Measurements from ENCODE around the gene YIPF5.

The YIPF5 gene

DNA sequence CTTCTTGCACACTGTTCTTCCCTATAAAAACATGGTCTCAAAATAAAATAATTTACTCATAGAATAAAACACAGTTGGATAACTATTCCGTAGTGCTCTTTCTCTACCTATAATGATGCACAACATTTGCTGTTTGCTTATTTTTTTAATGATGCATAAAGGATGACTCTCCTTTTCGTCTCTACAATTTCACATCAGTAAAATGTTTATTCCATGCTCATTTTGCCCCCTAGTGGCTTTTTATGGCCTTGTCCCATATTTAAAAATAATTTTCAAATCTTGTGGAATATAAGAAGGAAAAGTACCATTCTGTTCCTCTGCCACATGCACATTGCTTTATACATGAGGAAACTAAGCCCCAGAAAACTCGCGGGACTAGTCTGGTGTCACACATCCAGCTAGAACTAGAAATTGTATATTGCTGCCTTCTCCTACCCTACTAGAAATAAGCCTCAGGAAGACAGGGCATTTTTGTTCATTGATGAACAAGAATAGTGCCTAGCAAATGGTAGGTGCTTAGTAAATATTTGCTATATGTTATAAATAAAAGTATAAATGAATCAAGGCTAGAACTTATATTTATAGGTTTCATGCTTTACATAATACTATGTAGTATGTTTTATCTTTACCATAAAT lies 12.9 kb upstream of the YIPF5 start:
- DNase-seq: no peak

DNA sequence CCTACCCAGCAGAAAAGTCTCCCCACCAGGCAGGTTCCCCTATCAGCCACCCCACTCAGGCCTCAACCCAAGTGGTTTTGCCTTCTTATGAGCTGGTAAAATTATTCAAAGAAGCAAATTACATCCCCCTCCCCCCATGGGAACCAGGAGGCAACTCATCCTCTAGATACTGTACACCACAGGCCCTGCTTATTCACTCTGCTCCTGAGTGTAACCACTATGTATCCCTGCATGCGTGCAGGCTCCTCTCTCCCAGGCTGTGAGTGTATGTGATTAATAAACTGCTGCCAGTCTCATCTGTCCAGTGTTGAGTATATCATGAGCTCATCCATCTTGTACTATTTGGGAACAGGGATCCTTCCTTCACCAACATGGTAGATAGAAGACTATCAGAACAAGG lies 8.8 kb upstream of the YIPF5 start:
- no peak for DNase-seq

DNA sequence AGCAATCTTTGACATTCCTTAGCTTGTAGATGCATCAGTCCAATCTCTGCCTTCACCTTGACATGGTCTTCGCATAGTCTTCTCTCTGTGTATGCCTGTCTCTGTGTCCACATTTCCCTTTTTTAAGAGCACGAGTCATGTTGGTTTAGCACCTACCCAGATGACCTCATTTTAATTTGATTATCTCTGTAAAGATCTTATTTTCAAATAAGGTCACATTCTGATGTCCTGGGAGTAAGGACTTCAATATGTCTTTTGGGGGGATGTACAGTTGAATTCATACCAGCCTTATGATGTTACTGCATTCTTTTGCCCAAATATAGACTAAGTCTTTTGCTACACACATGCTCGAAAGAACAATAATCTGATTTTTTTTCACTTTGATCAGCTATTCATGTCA lies 7.1 kb upstream of the YIPF5 start:
- no peak for DNase-seq

DNA sequence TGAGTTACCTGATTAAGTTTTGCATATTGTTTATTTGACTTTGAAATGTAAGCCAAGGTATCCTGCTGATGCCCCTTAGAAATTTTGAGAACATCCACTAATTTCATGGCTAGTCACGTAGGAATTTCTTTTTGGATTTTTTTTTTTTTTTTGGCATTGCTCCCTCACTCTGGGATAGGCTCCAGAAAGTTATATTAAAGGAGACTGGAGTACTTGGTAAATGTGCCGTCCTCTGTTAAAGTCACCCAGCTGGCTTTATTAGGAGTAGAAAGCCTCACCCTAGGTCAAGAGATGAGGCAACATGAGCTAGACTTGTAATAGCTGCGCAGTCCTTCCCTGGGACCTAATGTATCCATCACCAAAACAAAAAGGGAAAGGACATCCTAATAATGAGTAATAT lies 3.3 kb upstream of the YIPF5 start:
- no peak for DNase-seq

DNA sequence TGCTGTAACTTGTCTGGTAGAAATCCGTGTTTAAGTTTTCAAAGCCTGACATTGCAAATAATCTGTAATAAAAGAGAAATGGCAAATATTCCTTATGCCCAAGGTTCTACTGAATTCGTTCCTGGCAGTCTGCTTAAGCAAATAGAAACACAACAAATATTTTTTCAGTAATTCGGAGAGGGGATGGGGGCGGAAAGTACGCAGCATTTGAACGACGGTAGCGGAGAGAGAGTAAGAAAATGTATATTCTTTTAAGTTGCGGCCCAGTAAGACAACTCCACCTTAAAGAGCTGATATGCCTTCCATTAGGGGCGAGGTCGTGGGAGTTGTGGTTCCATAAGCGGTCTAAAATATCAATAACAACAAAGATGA lies 569 bp downstream of the YIPF5 start:
- no peak for DNase-seq

DNA sequence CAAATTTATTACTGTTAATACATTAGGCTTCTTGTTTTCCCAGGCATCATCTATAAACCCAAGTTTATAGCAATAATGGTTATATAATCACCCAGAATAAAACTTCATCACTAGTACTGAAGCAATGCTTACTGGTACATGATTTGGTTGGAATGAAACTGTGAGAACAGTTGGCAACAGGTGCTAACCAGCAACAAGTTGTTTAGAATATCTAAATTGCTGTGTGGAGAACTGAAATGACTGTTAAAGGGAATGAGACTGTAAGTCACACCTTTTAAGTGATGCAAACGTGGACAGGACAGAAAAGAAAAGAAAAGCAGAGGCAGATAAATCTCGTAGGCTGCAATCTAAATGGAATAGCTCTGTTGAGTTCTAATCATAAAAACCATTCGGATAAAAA lies 2.5 kb downstream of the YIPF5 start:
- no peak for DNase-seq

DNA sequence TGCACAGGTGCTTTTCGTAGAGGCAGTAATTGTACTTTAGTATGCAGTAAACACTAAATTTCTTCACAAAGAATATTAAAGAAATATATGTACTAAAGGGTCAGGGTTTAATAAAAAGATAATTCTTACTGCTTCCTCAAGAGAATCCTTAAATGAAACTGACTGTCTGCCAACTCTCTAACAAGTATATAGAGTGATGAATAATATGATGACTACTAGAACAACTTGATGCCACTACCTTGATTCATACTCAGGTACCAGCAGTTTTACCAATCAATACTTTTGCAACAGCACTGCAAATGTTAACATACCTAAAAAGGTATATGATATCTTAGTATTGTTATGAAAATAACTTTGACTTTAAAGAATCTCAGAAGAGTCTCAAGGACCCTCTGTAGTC lies 3.8 kb downstream of the YIPF5 start:
- DNase-seq: no peak

DNA sequence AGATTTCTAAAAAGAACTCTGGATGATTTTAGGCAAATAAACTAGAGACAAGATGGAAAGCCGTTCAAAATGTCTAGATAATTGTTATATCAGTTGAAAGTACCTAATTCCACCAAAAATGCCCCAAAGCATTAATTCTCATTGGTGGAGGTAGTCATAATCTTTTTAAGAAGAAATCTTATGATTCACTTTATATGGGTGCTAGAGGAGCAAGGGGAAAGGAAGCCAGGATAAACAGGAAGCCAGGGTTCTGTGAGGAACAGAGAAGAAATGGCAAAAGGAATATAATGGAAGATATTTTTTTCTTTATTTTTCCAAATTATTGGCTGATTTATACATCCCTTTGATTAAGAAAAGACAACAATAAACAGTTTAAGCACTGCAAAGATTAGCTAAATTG lies 7.8 kb downstream of the YIPF5 start:
- no peak for DNase-seq

DNA sequence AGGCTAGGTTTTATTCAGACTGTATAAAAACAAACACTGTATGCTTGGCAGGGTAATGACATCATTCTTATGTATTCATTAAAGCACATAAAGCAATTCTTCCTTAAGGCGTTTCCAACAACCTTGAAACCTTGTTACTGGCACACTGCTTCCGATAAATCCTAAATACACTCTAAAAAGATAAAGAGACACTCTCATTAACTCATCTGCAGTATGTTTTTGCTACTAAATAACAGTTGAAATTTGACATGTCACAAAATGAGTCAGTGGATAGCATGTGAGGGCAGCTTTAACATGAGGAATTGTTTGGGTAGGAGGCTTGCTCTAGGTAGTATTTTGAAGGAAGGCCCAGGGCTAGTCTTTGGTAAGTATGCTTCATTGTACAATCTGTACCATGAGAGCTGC lies 13.7 kb downstream of the YIPF5 start:
- DNase-seq: no peak

DNA sequence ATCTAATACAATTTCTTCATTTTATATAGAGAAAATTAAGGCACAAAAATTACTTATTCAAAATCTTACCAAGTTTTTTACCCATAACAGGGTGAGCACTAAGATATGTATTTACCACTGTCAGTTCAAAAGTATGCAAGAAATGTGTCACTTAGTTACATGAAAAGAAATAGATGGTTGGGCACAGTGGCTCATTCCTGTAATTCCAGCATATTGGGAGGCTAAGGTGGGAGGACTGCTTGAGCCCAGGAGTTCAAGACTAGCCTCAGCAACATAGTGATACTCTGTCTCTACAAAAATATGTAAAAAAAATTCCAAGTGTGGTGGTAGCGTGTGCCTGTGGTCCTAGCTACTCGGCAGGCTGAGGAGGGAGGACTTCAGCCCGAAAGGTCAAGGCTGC lies 19.4 kb downstream of the YIPF5 start:
- no peak for DNase-seq

DNA sequence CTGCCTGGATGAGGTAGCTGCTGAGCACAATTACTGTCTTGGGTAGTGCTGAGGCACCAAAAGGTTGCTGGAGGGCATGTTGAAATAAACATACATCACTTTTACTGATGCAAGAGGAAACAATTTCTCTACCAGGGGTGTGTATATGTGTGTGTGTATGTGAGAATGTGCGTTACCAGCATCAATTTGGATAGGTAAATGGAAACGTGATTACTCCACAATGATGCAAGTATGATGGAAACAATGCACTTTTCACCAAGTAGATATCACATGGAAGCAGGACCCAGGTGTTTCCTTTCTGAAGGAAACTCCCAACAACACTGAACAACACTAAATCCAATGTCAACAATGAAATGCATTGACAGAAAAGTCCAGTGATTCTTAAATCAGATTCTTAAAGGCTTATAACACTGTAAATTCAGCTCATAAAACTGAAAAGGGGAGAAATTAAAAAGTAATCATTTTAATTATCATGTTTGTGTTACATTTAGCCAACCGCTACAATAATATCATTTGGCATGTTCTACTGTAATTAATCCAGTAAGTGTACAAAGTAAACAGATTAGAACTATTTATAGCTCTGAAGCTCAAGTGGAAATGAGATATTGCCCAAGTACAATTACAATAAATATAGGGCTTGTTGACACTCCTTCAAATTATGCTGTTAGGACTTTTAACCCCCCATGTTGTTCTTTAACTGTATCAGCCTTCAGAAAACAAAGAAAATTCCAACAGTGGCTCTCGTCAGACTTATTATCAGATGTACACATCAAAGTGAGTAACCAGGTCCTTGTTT lies 25.3 kb downstream of the YIPF5 start:
- no peak for DNase-seq

DNA sequence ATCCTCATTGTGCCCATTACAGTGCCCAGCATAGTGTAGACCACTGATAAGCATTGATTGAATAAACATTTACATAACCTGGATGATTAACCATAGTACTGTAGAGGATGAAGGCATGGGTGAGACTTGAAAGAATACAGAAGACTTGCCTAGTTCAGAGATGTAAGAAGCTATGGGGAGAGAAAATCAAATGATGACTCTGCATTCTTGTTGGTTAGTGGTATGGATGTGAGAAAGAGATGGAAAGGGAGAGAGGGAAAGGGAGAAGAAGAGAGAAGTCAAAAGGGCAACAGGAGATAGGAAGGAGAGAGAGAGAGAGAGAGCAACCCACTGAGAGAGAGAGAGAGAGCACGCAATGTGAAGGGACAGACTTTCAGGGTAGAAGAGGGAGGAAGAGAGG lies 26.8 kb downstream of the YIPF5 start:
- DNase-seq: no peak

DNA sequence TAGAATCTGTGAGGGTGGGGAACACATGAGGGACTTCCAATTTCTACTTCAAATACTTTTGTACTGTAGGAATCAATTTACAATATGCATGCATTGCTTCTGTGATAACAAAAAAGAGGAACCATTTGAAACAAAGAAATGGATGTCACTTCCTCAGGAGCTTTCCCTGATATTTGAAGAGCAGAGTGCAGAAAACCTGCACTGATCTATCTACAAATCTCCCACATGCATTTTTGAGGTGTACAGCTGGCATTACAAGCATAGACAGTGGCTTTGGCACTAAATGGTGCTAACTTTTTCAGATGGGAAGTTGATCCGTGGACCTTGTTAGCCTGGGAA lies 27.7 kb downstream of the YIPF5 start:
- DNase-seq: no peak

DNA sequence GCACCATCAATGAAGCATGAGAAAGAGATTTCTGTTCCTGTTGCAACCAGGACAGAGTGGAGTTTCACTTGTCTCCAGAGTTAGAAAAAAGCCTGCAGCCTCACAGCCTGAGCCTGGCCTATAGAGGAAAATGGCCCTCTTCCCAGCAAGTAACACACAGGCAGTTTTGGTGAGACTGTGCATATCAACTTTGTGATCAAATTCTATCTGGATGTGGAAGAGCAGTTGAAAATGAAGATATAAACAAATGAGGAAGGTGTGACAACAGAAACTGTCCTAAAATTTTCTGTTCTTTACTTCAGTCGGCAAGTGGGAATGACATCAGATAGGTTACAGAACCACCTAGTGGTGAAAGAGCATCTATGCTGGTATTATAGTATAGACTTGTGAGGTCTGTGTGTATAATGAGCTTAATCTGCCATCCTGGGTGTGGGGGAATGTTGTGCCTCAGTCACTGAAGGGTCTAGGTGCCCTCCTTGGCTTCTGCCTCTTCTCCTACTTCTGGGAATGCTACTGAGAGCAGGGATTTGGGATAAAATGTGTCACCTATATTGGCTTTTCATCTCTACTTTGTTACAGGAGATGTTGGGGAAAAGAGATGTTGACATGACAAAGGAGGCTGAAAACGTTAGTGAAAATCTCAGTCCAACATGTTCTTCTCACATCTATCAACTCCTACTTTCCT lies 28.2 kb downstream of the YIPF5 start:
- peak; percentile 53 for DNase-seq

DNA sequence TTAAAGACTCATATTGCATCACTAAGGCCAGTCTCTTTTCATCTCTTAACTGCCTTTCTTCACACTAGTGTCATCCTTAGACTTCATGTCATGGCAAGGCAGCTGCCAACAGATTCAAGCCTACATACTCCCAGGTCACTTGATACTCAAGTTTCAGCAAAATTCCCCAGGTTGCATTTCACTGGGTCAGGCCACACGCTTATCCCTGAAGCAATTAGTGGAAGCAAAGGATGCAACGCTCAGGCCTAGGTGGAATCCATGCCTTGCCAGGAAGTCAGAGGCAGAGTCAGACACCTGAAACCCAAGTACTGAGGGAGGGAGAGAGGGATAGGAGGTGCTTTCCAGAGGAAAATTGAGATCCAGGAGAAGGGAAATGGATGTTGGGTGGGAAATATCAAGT lies 28.9 kb downstream of the YIPF5 start:
- DNase-seq: no peak

DNA sequence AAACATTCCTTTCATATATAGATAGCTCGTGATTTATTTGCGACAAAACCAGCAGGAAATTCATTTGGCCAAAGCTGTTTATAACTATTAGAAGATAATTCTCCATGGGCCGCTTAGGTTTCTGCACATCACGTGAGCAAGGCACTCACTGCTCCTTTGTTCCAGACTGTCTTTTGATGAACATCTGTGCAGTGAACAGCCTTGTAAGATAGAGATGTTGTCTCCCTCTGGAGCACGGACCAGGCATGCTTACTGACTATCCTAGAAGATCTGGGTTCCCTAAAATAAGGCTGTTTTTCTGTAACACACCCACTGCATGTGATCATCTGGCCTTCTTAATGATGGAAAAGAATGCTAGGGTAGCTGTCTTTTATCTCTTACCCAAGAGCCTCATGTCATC lies 30.9 kb downstream of the YIPF5 start:
- DNase-seq: no peak

DNA sequence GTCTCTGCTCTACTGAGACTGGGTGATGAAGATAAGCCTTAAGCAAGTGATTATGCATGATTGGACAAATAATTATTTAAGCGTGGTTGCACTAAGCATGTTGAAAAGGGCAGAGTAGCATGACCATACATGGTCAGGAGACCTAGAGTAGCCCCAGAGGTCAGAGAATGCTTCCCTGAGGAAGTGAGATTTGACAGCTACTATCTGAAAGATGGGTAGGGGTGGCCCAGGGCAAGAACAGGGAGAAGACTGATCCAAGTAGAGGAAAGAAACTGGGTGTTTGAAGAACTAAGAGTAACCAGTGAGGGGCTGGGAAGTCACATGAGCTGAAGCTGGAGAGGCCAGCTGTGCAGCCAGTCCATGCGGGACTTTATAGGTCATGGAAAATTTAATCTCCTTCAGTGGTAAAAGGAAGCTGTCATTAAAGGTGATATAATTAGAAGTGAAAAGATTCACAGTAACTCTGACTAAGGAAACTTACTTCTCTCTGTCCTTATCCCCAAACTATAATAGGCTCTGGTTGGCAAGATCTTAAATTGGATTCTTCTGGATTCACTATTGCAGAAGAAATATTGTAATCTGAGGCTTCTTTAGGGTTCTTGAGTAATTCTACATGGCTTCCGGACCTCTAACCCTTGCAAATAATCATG lies 35.2 kb downstream of the YIPF5 start:
- DNase-seq: no peak

DNA sequence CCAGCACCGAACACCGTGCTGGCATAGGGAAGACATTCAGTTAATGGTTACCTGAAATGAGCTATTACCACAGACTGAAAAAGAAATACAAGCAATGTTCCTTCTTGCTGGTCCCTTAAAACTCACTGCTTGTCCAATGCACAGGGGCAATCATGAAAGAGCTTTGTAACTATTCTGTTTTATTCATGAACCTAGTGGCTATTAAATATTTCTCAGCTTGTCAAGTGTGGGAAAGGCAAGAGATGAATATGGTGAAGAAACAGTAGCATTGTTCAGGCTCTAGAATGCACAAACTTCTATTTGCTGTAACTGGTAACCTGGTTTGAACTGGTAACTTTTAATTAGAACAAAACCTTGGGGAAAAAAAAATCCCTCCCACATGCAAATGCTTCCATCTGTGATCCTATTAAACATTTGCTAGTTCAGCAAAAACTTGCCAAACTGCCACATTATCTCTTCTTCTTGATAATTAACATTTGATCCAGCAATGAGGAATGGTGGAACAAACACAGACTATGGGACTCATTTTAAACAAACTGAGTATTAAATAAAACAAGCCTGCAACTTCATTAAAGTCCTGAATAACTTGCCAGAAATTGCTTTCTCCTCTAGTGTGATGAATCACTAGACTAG lies 36.1 kb downstream of the YIPF5 start:
- no peak for DNase-seq

DNA sequence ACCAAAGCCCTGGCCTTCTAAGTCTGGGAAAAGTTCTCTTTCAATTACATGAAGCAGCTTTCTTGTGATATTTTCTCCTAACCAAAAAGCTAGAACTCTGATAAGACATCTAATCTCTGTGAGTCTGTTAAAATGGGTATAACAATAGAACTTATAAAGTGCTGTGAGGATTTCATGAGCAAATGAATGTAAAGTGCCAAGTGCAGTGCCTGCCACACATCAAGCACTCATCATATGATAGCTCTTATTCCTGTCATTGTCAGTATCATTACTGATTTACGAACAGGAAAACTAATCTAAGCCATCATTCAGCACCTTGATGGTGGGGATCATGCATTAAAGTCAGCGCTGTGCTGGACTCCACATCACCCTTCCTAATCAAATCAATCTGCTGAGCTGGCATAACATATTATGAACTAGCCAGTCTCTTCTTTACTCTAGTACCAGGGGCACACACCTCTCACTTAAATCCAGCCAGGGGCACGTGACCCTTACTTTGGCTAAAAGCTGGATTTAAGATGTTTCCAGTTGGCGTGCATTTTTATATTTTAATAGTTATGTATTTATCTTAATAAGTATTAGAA lies 37.3 kb downstream of the YIPF5 start:
- DNase-seq: no peak

DNA sequence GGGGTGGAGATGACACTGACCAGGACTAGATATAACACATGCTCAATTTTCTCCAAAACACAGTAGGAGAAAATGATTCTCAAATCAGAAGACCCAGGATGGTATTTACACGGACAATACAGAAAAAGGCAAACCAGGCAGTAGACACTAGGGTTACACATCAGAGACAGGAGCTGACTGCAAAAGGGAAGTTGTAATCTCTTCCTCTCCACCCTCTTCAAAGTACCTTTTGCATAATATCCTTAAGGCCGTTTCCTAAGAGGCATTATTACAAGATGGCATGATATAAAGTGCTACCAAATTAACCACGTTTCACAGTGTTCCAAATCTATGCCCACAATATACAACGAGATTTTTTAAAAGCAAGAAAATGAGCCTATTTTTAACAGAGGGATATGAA lies 39.2 kb downstream of the YIPF5 start:
- DNase-seq: no peak

DNA sequence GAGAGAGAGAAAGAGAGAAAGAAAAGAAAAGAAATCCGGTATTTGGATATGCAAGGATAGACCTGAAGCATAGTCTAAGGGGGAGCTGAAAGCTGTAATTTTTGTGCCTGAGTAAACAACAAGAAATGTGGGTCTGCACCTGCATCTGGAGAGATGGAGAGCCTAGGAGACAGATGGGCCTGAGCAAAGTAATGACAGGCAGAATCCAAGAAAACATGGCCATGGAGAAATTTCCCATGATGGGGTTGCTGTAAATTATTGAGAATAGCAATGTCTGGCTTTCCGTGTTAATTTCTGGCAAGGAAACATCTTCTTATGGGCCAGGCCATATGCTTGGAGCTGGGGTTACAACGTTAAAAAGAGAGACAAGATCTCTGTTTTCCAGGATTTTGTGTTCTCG lies 40.2 kb downstream of the YIPF5 start:
- no peak for DNase-seq

DNA sequence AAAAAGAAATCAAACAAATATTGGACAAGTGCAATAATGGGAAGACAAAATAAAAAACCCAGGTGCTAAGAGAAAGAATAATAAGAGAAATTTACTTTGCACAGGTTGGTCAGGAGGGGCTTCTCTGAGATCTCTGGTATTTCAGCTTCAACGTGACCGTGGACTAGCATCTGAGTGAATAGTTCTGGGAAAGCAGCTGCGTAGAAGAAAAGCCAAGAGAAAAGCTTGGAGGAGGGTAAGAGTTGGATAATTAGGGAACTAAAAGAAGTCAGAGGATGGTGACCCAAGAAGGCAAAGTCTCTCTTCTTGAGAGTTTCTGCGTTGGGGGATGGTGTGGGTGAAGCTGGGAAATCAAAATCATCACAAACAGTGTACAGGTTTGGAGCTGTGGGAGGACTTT lies 41.6 kb downstream of the YIPF5 start:
- no peak for DNase-seq

DNA sequence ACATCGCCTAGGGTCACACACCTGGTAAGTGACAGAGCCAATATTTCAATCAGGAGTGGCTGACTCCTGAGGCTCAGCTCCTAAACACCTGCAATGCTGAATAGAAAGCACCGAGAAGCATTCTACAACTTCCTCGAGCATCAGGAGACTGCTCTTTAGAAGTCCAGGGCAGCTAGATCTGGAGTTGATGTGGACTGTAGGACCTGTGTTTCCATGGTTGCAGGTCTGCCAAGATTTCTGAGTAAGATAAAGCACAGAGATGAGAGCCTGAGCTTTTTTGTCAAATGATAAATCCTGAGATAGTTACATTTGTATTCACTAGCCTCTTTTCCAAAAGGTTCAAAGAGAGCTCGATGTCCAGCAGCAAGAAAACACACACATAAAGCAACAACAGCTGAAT lies 43.8 kb downstream of the YIPF5 start:
- no peak for DNase-seq
